HL-60 (cell line): Measurements from ENCODE around the gene ARRB1.

ENCODE experiments used
- DNase-seq, 2 experiments: peaks; one replicate each; pipeline ENCODE4 v3.0.0-alpha.2; 2010 to 2020; ENCODE audit warnings: low read depth in 1 of 2, low spot score in 1 of 2
- H3K27ac ChIP-seq: fragments of 250-450 bp; sonication (Bioruptor Pico); replicated peaks from 2 replicates; pipeline ENCODE4 v1.5.1; 2020; ENCODE audit warnings: mild to moderate bottlenecking, moderate library complexity
- H3K27me3 ChIP-seq: fragments of 250-450 bp; sonication (Bioruptor Pico); 2 replicates; pipeline ENCODE4 v1.5.1; 2021; ENCODE audit warnings: mild to moderate bottlenecking, moderate library complexity; ENCODE audit not compliant: insufficient read depth, poor library complexity, severe bottlenecking
- H3K4me3 ChIP-seq: replicated peaks from 2 replicates; pipeline ENCODE4 v1.5.1; 2011; ENCODE audit warnings: mild to moderate bottlenecking, control low read depth, low read length; ENCODE audit not compliant: insufficient read depth
- CTCF ChIP-seq: IDR thresholded peaks from one replicate; pipeline ENCODE4 v1.5.1; 2011; ENCODE audit warnings: low read length, control low read depth, inconsistent platforms; ENCODE audit not compliant: insufficient read depth
- GABPA ChIP-seq: IDR thresholded peaks from 2 replicates; pipeline ENCODE4 v1.6.1; 2012; ENCODE audit warnings: low read depth
- POLR2AphosphoS5 ChIP-seq: IDR thresholded peaks from 2 replicates; pipeline ENCODE4 v1.6.1; 2012; ENCODE audit warnings: low read depth
- REST ChIP-seq: IDR thresholded peaks from 2 replicates; pipeline ENCODE4 v1.6.1; 2012; ENCODE audit warnings: low read depth; ENCODE audit not compliant: insufficient replicate concordance
- SPI1 ChIP-seq: IDR thresholded peaks from 2 replicates; pipeline ENCODE4 v1.6.1; 2012; ENCODE audit warnings: low read depth, mild to moderate bottlenecking, borderline replicate concordance

ARRB1 gene

DNA sequence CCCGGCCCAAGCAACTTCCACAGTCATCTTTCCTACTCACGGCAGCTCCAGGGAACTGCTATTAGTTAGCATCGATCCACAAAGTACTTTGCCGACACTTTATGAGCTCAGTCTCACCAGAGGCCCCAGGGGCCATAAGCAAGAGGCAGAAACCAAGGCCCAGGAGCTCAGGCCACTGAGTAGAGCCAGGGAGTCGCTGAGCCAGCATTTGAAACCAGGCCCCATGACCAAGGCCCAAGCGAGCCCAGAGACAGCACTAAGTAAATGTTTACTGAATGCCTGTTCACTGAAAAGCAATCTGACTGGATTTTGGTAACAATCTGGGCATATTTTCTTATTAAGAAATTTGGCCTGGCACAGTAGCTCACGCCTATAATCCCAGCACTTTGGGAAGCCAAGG, 43.3 kb downstream of the ARRB1 start:
- no peak overlapping the region for H3K4me3 ChIP-seq
- DNase-seq: no peak
- H3K27ac ChIP-seq: no peak overlapping the region
- no peaks in the 10 kb centered on the region for H3K27me3 ChIP-seq
- TF ChIP-seq GABPA (no peak), POLR2AphosphoS5 (no peak), CTCF (no peak), REST (no peak), SPI1 (no peak)

DNA sequence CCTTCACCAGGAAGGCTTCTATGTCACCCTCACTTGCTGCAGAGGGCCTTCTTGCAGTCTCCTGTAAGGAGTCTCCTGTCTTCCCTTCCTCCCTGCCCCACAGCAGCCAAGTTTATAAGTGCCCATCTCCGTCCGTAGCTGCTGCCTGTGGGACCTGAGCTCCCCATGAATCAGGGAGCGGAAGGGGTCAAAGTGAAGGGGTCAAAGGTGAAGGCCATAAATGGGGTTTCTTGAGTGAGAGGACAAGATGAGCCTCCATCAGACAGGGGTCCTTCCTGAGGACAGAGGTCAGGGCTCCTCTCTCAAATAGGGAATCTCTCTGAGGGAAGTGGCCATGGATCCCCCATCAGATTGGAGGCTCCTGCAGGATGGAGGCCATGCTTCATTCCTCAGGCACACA, 44.4 kb downstream of the ARRB1 start:
- Histone ChIP-seq H3K27ac (no peak overlapping the region), H3K4me3 (no peak overlapping the region), H3K27me3 (no peaks in the 10 kb centered on the region)
- TF ChIP-seq POLR2AphosphoS5: no peak
- TF ChIP-seq GABPA: no peak
- TF ChIP-seq CTCF: no peak
- no peak for TF ChIP-seq REST
- TF ChIP-seq SPI1: no peak
- no peak for DNase-seq

DNA sequence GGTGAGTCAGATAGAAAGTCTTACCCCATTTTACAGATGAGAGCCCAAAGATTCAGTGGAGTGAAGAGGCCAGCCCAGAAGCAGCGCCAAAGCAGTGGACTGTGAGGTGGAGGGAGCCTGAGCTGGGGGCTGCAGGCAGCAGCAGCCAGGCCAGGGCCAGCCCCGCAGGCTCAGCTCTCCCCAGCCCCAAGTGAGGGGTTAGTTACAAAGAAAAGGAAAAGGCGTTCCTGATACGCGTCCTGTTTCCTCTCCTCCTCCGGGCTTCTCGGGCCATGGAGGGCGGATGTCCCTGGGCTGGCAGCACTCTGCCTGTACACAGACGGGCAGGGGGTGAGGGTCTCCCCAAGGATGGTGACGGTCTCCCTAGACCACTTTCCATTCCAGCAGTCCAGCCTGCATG, 44.9 kb downstream of the ARRB1 start:
- Histone ChIP-seq H3K27ac (no peak overlapping the region), H3K27me3 (no peaks in the 10 kb centered on the region), H3K4me3 (no peak overlapping the region)
- no peak for TF ChIP-seq SPI1
- TF ChIP-seq GABPA: no peak
- no peak for TF ChIP-seq CTCF
- TF ChIP-seq POLR2AphosphoS5: no peak
- no peak for TF ChIP-seq REST
- DNase-seq: no peak
